ENCODE measurements around the gene SLC9B1.

Gene SLC9B1

GRCh38 chr4:103021120-103021519 lies 1.6 kb upstream of the SLC9B1 start:
- Histone ChIP-seq H3K4me3 (ENCODE audit: low read length) (no peak overlapping the region), H3K79me2 (ENCODE audit: low read length) (no peaks in the 10 kb centered on the region), H3K27me3 (ENCODE audit: low read depth, low read length) (no peaks in the 10 kb centered on the region), H3K4me1 (ENCODE audit: low read length) (peaks cover 10% of the 10 kb centered on the region), H3K4me2 (ENCODE audit: low read length) (no peak overlapping the region), H2AFZ (ENCODE audit: low read depth, low read length) (no peak overlapping the region), H3K27ac (ENCODE audit: low read length) (no peak overlapping the region), H4K20me1 (ENCODE audit: insufficient read depth, low read length) (no peaks in the 10 kb centered on the region), H3K9me3 (ENCODE audit: insufficient read depth, low read length) (no peaks in the 10 kb centered on the region), H3K9ac (ENCODE audit: low read length) (no peak overlapping the region), H3K36me3 (replicated peaks; ENCODE audit: low read depth, low read length) (peaks cover 2% of the 10 kb centered on the region)
- TF ChIP-seq, protein P1, sequence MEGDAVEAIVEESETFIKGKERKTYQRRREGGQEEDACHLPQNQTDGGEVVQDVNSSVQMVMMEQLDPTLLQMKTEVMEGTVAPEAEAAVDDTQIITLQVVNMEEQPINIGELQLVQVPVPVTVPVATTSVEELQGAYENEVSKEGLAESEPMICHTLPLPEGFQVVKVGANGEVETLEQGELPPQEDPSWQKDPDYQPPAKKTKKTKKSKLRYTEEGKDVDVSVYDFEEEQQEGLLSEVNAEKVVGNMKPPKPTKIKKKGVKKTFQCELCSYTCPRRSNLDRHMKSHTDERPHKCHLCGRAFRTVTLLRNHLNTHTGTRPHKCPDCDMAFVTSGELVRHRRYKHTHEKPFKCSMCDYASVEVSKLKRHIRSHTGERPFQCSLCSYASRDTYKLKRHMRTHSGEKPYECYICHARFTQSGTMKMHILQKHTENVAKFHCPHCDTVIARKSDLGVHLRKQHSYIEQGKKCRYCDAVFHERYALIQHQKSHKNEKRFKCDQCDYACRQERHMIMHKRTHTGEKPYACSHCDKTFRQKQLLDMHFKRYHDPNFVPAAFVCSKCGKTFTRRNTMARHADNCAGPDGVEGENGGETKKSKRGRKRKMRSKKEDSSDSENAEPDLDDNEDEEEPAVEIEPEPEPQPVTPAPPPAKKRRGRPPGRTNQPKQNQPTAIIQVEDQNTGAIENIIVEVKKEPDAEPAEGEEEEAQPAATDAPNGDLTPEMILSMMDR (IDR thresholded peaks at IDR 0.05; ENCODE audit: low read depth, low read length): no peak
- TF ChIP-seq EZH2phosphoT487 (IDR thresholded peaks at IDR 0.05; ENCODE audit: low read depth): no peak

DNA sequence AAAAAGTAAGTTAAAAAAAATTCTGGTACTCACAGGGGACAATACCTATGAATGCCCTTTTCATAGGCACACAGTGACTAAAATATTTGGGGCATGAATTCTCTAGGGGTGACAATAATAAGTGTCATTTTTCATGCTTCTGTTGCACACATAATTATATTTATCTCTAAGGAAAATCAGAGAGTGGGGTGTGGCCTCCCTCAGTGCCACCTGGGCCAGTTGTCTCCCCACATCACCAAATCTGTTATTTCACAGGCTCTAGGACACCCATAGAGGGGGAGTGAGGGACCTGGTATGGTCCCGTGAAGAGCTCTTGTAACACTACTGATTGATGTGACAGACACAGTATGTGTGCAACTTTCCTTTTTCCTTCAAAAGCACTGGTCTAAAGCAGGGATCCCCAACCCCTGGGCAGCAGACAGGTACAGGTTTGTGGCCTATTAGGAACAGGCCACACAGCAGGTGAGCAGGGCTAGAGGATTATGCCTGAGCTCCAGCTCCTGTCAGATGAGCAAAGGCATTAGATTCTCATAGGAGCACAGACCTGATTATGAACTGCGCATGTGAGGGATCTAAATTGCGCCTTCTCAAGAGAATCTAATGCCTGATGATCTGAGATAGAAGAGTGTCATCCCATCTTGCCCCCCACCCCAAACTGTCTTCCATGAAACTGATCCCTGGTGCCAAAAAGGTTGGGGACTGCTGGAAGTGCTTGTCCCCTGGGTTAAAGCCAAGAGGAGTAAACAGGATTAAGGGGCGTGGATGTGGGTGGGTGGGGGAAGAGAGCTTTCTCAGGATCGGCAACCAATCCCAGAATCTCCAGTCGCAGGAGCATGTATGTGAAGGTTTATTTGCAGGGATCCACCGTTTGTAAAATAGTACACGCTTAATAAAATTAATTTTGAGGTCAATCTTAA lies 856 bp downstream of the SLC9B1 start:
- Histone ChIP-seq H4K20me1 (ENCODE audit: insufficient read depth, low read length) (no peaks in the 10 kb centered on the region), H3K9ac (ENCODE audit: low read length) (peak overlapping the region; percentile 96), H3K27ac (ENCODE audit: low read length) (peak overlapping the region; percentile 61), H3K4me1 (ENCODE audit: low read length) (peaks cover 10% of the 10 kb centered on the region), H2AFZ (ENCODE audit: low read depth, low read length) (peak overlapping the region; percentile 98), H3K79me2 (ENCODE audit: low read length) (no peaks in the 10 kb centered on the region), H3K4me2 (ENCODE audit: low read length) (peak overlapping the region; percentile 94), H3K36me3 (replicated peaks; ENCODE audit: low read depth, low read length) (no peaks in the 10 kb centered on the region), H3K27me3 (ENCODE audit: low read depth, low read length) (no peaks in the 10 kb centered on the region), H3K9me3 (ENCODE audit: insufficient read depth, low read length) (no peaks in the 10 kb centered on the region), H3K4me3 (ENCODE audit: low read length) (peak overlapping the region; percentile 97)
- TF ChIP-seq, protein P1 (IDR thresholded peaks at IDR 0.05; ENCODE audit: low read depth, low read length): no peak
- no peak for TF ChIP-seq EZH2phosphoT487 (IDR thresholded peaks at IDR 0.05; ENCODE audit: low read depth)

DNA sequence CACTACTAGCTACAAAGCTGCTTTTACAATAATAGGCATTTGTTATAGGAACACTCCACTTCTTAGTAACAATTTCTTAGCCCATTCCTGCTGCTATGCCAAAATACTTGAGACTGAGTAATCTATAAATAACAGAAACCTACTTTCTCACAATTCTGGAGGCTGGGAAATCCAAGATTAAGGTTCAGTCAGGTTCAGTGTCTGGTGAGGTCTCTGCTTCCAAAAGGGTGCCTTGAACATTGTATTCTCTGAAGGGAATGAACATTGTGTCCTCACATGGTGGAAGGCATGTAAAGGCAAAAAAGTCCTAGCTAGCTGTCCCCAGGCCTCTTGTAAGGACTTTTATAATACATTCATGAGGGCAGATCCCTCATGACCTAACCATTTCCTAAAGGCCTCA lies 7.0 kb downstream of the SLC9B1 start:
- no peaks in the 10 kb centered on the region for H3K36me3 ChIP-seq (replicated peaks; ENCODE audit: low read depth, low read length)
- H2AFZ ChIP-seq (ENCODE audit: low read depth, low read length): no peak overlapping the region
- H3K9ac ChIP-seq (ENCODE audit: low read length): no peak overlapping the region
- no peak overlapping the region for H3K4me3 ChIP-seq (ENCODE audit: low read length)
- H3K27me3 ChIP-seq (ENCODE audit: low read depth, low read length): no peaks in the 10 kb centered on the region
- no peaks in the 10 kb centered on the region for H3K9me3 ChIP-seq (ENCODE audit: insufficient read depth, low read length)
- H4K20me1 ChIP-seq (ENCODE audit: insufficient read depth, low read length): no peaks in the 10 kb centered on the region
- H3K79me2 ChIP-seq (ENCODE audit: low read length): no peaks in the 10 kb centered on the region
- H3K4me2 ChIP-seq (ENCODE audit: low read length): no peak overlapping the region
- no peak overlapping the region for H3K27ac ChIP-seq (ENCODE audit: low read length)
- no peaks in the 10 kb centered on the region for H3K4me1 ChIP-seq (ENCODE audit: low read length)
- TF ChIP-seq EZH2phosphoT487 (IDR thresholded peaks at IDR 0.05; ENCODE audit: low read depth): no peak
- TF ChIP-seq, protein P1 (IDR thresholded peaks at IDR 0.05; ENCODE audit: low read depth, low read length): no peak

DNA sequence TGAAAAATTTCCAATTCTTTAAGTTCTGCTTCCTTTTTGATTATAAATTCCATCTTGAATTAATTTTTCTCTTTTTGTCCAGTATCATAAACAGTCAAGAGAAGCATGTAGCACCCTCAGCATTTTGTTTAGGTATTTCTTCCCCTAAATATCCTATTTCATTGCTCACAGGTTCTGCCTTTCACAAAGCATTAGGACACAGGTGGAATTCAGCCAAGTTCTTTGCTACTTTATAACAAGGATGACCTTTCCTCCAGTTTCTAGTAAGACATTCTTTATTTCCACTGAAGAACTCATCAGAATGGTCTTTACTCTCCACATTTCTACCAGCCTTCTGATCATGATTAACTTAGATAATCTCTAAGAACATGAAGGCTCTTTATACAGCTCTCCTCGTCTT lies 7.4 kb downstream of the SLC9B1 start:
- Histone ChIP-seq H4K20me1 (ENCODE audit: insufficient read depth, low read length) (no peaks in the 10 kb centered on the region), H3K4me3 (ENCODE audit: low read length) (no peak overlapping the region), H3K27me3 (ENCODE audit: low read depth, low read length) (no peaks in the 10 kb centered on the region), H2AFZ (ENCODE audit: low read depth, low read length) (no peak overlapping the region), H3K4me1 (ENCODE audit: low read length) (no peaks in the 10 kb centered on the region), H3K9me3 (ENCODE audit: insufficient read depth, low read length) (no peaks in the 10 kb centered on the region), H3K36me3 (replicated peaks; ENCODE audit: low read depth, low read length) (no peaks in the 10 kb centered on the region), H3K4me2 (ENCODE audit: low read length) (no peak overlapping the region), H3K27ac (ENCODE audit: low read length) (no peak overlapping the region), H3K79me2 (ENCODE audit: low read length) (no peaks in the 10 kb centered on the region), H3K9ac (ENCODE audit: low read length) (no peak overlapping the region)
- TF ChIP-seq, protein P1 (IDR thresholded peaks at IDR 0.05; ENCODE audit: low read depth, low read length): no peak
- no peak for TF ChIP-seq EZH2phosphoT487 (IDR thresholded peaks at IDR 0.05; ENCODE audit: low read depth)
